ENCODE measurements around the gene KDELR3.

DNA sequence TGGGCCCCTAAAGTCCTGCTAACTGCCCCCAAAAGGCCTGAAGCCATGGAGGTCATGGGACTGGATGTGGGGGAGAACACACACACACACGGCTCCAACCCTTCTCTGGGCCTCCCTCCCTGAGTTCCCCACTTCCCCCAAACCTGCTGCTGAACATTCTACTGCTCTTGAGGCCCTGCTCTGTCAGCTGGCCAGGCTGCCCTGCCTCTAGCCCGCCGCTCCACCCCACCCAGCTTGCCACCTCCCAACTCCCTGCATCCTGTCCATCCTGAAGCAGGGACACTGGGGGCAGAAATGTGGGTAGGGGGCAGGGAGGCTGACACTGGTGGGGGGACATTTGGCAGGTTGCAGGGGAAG is 13.9 kb upstream of the KDELR3 start:
- TF ChIP-seq POLR2AphosphoS5 (IDR thresholded peaks at IDR 0.05; ENCODE audit: borderline replicate concordance, low read depth, low read length) (no peak), EZH2 (IDR thresholded peaks at IDR 0.05) (no peak), FOXP2 (optimal IDR thresholded peaks at IDR 0.05; ENCODE audit: control extremely low read depth, extremely low read length, insufficient read depth) (no peak)

All from SK-N-MC (cell line).